Activated B cell treated with CpG ODN at 0.5 μM for 24 hours (primary cell): Measurements from ENCODE around the gene HPDL. TPM values are rescaled to one million over a fixed set of nuclear protein-coding genes. Genes with fewer than 3 reads are reported as not detected.
A peak's percentile ranks its signal among the peaks of the same experiment; 100 is the strongest.

Experiments used
- ATAC-seq: fragments of 200-7000 bp; cut with Tn5 transposase; one replicate; pipeline ENCODE4 v1.10.0; 2021; ENCODE audit warnings: low read depth, mild to moderate bottlenecking, moderate library complexity
- CTCF ChIA-PET: fragments of 350-600 bp; sonication (Branson Sonifier 250); formaldehyde crosslinking; loops from one replicate; lab custom pipeline; 2021; ENCODE audit warnings: antibody characterized with exemption; lab: Charles Lee
- POLR2A ChIA-PET: fragments of 350-600 bp; sonication (Branson Sonifier 250); formaldehyde crosslinking; loops from one replicate; lab custom pipeline; 2021; ENCODE audit warnings: antibody characterized with exemption; lab: Charles Lee
- DNase-seq: peaks from one replicate; pipeline ENCODE4 v3.0.0; 2022
- H3K27ac Mint-ChIP-seq: one replicate; pipeline ENCODE4 v1.8.0; 2020; ENCODE audit warnings: mixed read lengths
- H3K27me3 Mint-ChIP-seq: one replicate; pipeline ENCODE4 v1.8.0; 2021; ENCODE audit warnings: mixed read lengths
- H3K36me3 Mint-ChIP-seq: one replicate; pipeline ENCODE4 v1.8.0; 2021; ENCODE audit warnings: low read depth, mixed read lengths
- H3K4me1 Mint-ChIP-seq: one replicate; pipeline ENCODE4 v1.8.0; 2021; ENCODE audit warnings: mixed read lengths
- H3K4me3 Mint-ChIP-seq: one replicate; pipeline ENCODE4 v1.8.0; 2020; ENCODE audit warnings: mild to moderate bottlenecking, mixed read lengths
- H3K9me3 Mint-ChIP-seq: one replicate; pipeline ENCODE4 v1.8.0; 2020; ENCODE audit warnings: mixed read lengths
- intact Hi-C: fragments of 100-400 bp; cut with micrococcal nuclease; formaldehyde crosslinking; loops from one replicate; pipeline ENCODE4 v1.15.1; 2024
- total RNA-seq: library from RNA; stranded (reverse); gene quantifications from 2 replicates; pipeline ENCODE4 v1.2.3, GENCODE V29; 2022
- TF ChIP-seq, protein P1 (sequence below): fragments of 200-600 bp; IDR thresholded peaks from one replicate; pipeline ENCODE4 v1.8.0; 2022; ENCODE audit warnings: antibody characterized with exemption, mild to moderate bottlenecking

Gene HPDL
- total RNA-seq, 1 donor from 2014 or later, result 4.3 TPM

DNA sequence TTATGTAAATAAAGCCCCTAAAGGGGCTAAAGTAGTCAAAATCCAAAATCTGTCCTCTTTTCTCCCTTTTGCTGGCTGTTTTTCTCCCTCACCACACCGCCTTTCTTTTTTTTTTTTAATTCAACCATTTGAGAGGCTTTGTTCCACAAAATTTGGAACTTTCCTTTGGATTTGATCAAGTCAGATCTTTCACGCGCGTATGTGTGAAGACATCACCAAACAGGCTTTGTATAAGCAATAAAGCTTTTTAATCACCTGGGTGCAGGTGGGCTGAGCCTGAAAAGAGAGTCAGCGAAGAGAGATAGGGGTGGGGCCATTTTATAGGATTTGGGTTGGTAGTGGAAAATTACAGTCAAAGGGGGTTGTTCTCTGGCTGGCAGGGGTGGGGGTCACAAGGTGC is 5.3 kb upstream of the HPDL start:
- ChIA-PET CTCF (no interaction called here), POLR2A (interaction anchor here (1.0 to 1.6 kb wide), 2 partner anchors 16 to 18 kb away, joined by 3 to 6 read pairs; partner anchors contain the start of genes MUTYH and TOE1)
- H3K27me3 Mint-ChIP-seq, result no peaks in the 10 kb centered on the region
- H3K4me3 Mint-ChIP-seq, result no peak overlapping the region
- intact Hi-C loops, result no loop called here
- H3K27ac Mint-ChIP-seq, result no peak overlapping the region
- peaks cover 6% of the 10 kb centered on the region for H3K4me1 Mint-ChIP-seq
- H3K9me3 Mint-ChIP-seq, result no peaks in the 10 kb centered on the region
- H3K36me3 Mint-ChIP-seq, result no peaks in the 10 kb centered on the region
- ATAC-seq (no peak), DNase-seq (no peak)
- TF ChIP-seq, protein P1, sequence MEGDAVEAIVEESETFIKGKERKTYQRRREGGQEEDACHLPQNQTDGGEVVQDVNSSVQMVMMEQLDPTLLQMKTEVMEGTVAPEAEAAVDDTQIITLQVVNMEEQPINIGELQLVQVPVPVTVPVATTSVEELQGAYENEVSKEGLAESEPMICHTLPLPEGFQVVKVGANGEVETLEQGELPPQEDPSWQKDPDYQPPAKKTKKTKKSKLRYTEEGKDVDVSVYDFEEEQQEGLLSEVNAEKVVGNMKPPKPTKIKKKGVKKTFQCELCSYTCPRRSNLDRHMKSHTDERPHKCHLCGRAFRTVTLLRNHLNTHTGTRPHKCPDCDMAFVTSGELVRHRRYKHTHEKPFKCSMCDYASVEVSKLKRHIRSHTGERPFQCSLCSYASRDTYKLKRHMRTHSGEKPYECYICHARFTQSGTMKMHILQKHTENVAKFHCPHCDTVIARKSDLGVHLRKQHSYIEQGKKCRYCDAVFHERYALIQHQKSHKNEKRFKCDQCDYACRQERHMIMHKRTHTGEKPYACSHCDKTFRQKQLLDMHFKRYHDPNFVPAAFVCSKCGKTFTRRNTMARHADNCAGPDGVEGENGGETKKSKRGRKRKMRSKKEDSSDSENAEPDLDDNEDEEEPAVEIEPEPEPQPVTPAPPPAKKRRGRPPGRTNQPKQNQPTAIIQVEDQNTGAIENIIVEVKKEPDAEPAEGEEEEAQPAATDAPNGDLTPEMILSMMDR, result no peak

DNA sequence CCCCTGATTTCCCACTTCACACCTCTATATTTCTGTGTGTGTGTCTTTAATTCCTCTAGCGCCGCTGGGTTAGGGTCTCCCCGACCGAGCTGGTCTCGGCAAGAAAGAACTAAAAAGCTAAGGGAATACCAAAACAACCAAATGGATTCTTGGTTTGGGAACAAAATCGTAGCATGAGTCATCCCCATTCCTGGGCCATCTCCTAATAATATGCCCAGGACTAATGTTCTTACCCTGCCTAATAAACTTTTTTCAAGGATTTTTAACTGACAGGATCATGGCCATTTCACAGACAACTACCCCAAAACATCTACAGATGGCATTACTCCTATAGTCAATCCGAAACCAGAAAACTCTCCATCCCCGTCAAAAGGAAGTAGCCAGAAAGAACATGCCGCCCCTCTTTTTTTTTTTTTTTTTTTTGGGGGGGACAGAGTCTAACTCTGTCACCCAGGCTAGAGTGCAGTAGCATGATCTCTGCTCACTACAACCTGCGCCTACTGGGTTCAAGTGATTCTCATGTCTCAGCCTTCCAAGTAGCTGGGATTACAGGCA is 4.1 kb upstream of the HPDL start:
- Mint-ChIP-seq H3K4me3 (no peak overlapping the region), H3K4me1 (peaks cover 9% of the 10 kb centered on the region), H3K27ac (no peak overlapping the region), H3K27me3 (no peaks in the 10 kb centered on the region), H3K9me3 (no peaks in the 10 kb centered on the region), H3K36me3 (no peaks in the 10 kb centered on the region)
- ATAC-seq (no peak), DNase-seq (no peak)
- CTCF ChIA-PET, result no interaction called here
- TF ChIP-seq, protein P1, result no peak
- intact Hi-C loops, result no loop called here
- POLR2A ChIA-PET, result interaction anchor here (0.7 kb wide), 1 partner anchor 19 kb away, joined by 7 read pairs; no protein-coding TSS in a partner anchor

DNA sequence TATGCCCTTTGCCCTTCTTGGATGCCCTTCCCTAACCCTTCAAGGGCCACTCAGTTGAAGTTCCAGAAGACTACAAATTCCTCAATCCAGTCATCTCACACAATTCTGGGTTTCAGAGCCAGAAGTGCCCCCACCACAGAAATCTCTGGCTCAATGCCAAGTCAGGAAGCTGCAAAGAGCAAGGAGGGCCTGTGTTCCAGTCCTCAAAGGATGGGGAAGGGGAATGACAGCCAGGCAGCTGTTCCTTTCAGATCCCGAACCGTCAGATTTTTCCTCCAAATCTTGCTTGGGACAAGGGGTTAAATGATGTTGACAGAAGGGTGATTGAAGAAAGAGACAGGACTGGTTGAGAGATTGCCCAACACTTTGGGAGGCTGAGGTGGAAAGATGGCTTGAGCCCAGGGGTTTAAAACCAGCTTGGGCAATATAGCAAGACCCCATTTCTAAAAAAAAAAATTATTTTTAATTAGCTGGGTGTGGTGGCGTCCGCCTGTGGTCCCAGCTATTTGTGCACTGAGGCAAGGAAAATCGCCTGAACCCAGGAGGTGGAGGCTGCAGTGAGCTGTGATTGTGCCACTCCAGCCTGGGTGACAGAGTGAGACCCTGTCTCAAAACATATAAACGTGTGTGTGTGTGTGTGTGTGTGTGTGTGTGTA is 716 bp upstream of the HPDL start:
- no peak for DNase-seq
- ChIA-PET POLR2A (interaction anchor here (0.7 to 3.3 kb wide), 7 partner anchors 14 to 614 kb away, joined by 3 to 45 read pairs (median 6); partner anchors contain the start of genes MUTYH, RPS8 and TOE1), CTCF (interaction anchor here (1.2 kb wide), 1 partner anchor 167 kb away, joined by 5 read pairs; no protein-coding TSS in a partner anchor)
- peaks cover 12% of the 10 kb centered on the region for H3K36me3 Mint-ChIP-seq
- no peaks in the 10 kb centered on the region for H3K9me3 Mint-ChIP-seq
- TF ChIP-seq, protein P1, result no peak
- no peaks in the 10 kb centered on the region for H3K27me3 Mint-ChIP-seq
- peak overlapping the region; percentile 83 for H3K4me3 Mint-ChIP-seq
- peaks cover 18% of the 10 kb centered on the region for H3K4me1 Mint-ChIP-seq
- no peak overlapping the region for H3K27ac Mint-ChIP-seq
- intact Hi-C loops, result loop anchor here (1.0 kb wide), 2 partner anchors 13 to 20 kb away; no protein-coding TSS in a partner anchor
- ATAC-seq, result no peak

DNA sequence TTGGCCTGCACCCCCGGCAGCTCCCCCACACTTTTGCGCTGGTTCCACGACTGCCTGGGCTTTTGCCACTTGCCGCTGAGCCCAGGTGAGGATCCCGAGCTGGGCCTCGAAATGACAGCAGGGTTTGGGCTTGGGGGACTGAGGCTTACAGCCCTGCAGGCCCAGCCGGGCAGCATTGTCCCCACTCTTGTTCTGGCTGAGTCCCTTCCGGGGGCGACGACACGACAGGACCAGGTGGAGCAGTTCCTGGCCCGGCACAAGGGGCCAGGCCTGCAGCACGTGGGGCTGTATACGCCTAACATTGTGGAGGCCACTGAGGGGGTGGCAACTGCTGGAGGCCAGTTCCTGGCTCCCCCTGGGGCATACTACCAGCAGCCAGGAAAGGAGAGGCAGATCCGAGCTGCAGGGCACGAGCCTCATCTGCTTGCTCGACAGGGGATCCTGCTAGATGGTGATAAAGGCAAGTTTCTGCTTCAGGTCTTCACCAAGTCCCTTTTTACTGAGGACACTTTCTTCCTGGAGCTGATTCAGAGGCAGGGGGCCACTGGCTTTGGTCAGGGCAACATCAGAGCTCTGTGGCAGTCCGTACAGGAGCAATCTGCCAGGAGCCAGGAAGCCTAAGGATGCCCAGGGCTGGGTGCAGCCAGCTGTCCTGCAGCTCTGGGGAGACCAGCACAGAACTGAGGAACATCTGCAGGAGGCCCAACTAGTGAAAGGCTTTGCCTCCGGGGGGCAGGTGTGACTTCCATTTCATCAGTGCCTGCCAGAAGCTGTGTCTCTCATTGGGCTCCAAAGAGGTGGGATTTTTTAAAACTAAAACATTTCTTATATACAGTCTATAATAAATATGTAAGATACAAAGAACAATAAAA is 1.2 kb downstream of the HPDL start:
- Mint-ChIP-seq H3K4me3 (peak overlapping the region; percentile 66), H3K4me1 (peaks cover 15% of the 10 kb centered on the region), H3K36me3 (peaks cover 20% of the 10 kb centered on the region), H3K9me3 (no peaks in the 10 kb centered on the region), H3K27me3 (no peaks in the 10 kb centered on the region), H3K27ac (no peak overlapping the region)
- intact Hi-C loops, result no loop called here
- ChIA-PET POLR2A (interaction anchor here (1.2 to 3.3 kb wide), 6 partner anchors 12 to 606 kb away, joined by 3 to 45 read pairs (median 7); partner anchors contain the start of genes MUTYH, RPS8 and TOE1), CTCF (interaction anchor here (0.8 kb wide), 1 partner anchor 23 kb away, joined by 3 read pairs; no protein-coding TSS in a partner anchor)
- DNase-seq (no peak), ATAC-seq (no peak)
- TF ChIP-seq, protein P1, result no peak
